GM23338 (cell line): ENCODE measurements around the gene CCNY. TPM values are rescaled to one million over a fixed set of nuclear protein-coding genes. Genes with fewer than 3 reads are reported as not detected.

Experiments used
- CREB1 ChIP-seq: fragments of 250-450 bp; sonication (Bioruptor Pico); IDR thresholded peaks from 2 replicates; pipeline ENCODE4 v1.5.0; 2020; ENCODE audit warnings: low read depth, mild to moderate bottlenecking, moderate library complexity
- ETS1 ChIP-seq: IDR thresholded peaks from 2 replicates; pipeline ENCODE4 v1.6.1; 2016; ENCODE audit warnings: antibody characterized with exemption
- EZH2 ChIP-seq: fragments of 200-600 bp; sonication (generic); IDR thresholded peaks from one replicate; pipeline ENCODE4 v1.8.0; 2017; ENCODE audit warnings: antibody characterized with exemption, mild to moderate bottlenecking, low read depth; ENCODE audit not compliant: unreplicated experiment
- JUNB ChIP-seq: IDR thresholded peaks from one replicate; pipeline ENCODE4 v1.6.1; 2016; ENCODE audit warnings: antibody characterized with exemption; ENCODE audit not compliant: unreplicated experiment
- NANOG ChIP-seq: IDR thresholded peaks from 2 replicates; pipeline ENCODE4 v1.6.1; 2016; ENCODE audit warnings: antibody characterized with exemption, borderline replicate concordance
- POLR2AphosphoS5 ChIP-seq: IDR thresholded peaks from 2 replicates; pipeline ENCODE4 v1.6.1; 2016; ENCODE audit warnings: antibody characterized with exemption, low read depth
- STAT1 ChIP-seq: IDR thresholded peaks from one replicate; pipeline ENCODE4 v1.6.1; 2016; ENCODE audit warnings: antibody characterized with exemption; ENCODE audit not compliant: unreplicated experiment
- ZNF114 ChIP-seq: fragments of 250-450 bp; sonication (Bioruptor Pico); IDR thresholded peaks from 2 replicates; pipeline ENCODE4 v1.5.0; 2020; ENCODE audit warnings: mild to moderate bottlenecking, moderate library complexity
- ZNF331 ChIP-seq: fragments of 250-450 bp; sonication (Bioruptor Pico); IDR thresholded peaks from 2 replicates; pipeline ENCODE4 v1.5.0; 2020; ENCODE audit warnings: low read depth, mild to moderate bottlenecking, moderate library complexity
- ZNF462 ChIP-seq: fragments of 250-450 bp; sonication (Bioruptor Pico); IDR thresholded peaks from 2 replicates; pipeline ENCODE4 v1.5.0; 2020; ENCODE audit warnings: mild to moderate bottlenecking, moderate library complexity
- polyA plus RNA-seq: library from polyadenylated mRNA; unstranded; fragments of >200 nt; fragmentation: Nextera tagmentation; extraction: Ambion mirVana; gene quantifications from 2 replicates; pipeline ENCODE4 v1.2.1, GENCODE V29; 2016
- total RNA-seq: library from RNA; depleted of rRNA; stranded (reverse); fragments of >200 nt; shearing (Covaris generic); gene quantifications from 2 replicates; pipeline ENCODE4 v1.2.3, GENCODE V29; 2014
- TF ChIP-seq, protein P1 (sequence below), 2 experiments: fragments of 200-600 bp in 1 of 2; sonication (generic) in 1 of 2; conservative IDR thresholded peaks; 2 replicates each; pipeline versions ENCODE4 v1.5.1 to v1.6.1; 2016 to 2017; ENCODE audit warnings: antibody characterized with exemption in 2 of 2, low read depth in 2 of 2, mild to moderate bottlenecking in 2 of 2, moderate library complexity in 1 of 2

Gene CCNY
- total and polyA plus RNA-seq, 2 experiments from 2014 or later, result 14.2 to 29.0 TPM

GRCh38 chr10:35466661-35467060 lies 130.4 kb downstream of the CCNY start (continued):
- TF ChIP-seq ZNF462 (CRISPR knock-in tag) (no peak), EZH2 (no peak), CREB1 (CRISPR knock-in tag) (no peak), ZNF331 (CRISPR knock-in tag) (no peak), STAT1 (no peak), POLR2AphosphoS5 (no peak), ETS1 (no peak), ZNF114 (no peak), NANOG (no peak), JUNB (no peak)
- TF ChIP-seq, protein P1, sequence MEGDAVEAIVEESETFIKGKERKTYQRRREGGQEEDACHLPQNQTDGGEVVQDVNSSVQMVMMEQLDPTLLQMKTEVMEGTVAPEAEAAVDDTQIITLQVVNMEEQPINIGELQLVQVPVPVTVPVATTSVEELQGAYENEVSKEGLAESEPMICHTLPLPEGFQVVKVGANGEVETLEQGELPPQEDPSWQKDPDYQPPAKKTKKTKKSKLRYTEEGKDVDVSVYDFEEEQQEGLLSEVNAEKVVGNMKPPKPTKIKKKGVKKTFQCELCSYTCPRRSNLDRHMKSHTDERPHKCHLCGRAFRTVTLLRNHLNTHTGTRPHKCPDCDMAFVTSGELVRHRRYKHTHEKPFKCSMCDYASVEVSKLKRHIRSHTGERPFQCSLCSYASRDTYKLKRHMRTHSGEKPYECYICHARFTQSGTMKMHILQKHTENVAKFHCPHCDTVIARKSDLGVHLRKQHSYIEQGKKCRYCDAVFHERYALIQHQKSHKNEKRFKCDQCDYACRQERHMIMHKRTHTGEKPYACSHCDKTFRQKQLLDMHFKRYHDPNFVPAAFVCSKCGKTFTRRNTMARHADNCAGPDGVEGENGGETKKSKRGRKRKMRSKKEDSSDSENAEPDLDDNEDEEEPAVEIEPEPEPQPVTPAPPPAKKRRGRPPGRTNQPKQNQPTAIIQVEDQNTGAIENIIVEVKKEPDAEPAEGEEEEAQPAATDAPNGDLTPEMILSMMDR (conservative IDR thresholded peaks at IDR 0.05; ENCODE audit: low read depth in 2 of 2), result no peak
